Thyroid gland (tissue), 4 donors: ENCODE measurements around the gene NUP50.

ENCODE experiments used
- POLR2A ChIP-seq, 2 donors: fragments of 450-650 bp; IDR thresholded peaks; one replicate each; pipeline ENCODE4 v1.6.1; 2017; ENCODE audit warnings: antibody characterized with exemption in 2 of 2, mild to moderate bottlenecking in 2 of 2, moderate library complexity in 1 of 2
- TF ChIP-seq, protein P1 (sequence below), 6 experiments: fragments of 200-600 bp in 3 of 6; fragments of 450-650 bp in 3 of 6; sonication (generic) in 3 of 6; IDR thresholded peaks; one replicate each; pipeline ENCODE4 v1.5.1; 2016 to 2019; ENCODE audit warnings: antibody characterized with exemption in 6 of 6, mild to moderate bottlenecking in 2 of 6, inconsistent platforms in 1 of 6, moderate library complexity in 1 of 6

DNA sequence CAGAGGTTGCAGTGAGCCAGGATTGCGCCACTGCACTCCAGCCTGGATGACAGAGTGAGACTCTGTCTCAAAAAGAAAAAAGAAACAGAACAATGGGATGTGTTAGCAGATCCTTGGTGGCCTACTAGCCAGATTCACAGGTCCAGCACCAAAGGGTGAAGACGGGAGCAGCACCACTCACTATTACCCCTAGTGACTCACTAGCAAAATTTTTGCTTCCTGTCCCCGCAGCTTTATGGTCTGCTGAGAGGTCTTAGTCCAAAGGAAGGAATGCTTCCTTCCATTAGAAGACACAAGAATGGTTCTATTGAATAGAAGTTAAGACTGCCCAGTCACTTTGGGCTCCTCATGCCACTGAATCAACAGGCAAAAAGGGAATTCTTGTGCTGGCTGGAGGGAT lies 35.9 kb upstream of the NUP50 start:
- TF ChIP-seq, protein P1, sequence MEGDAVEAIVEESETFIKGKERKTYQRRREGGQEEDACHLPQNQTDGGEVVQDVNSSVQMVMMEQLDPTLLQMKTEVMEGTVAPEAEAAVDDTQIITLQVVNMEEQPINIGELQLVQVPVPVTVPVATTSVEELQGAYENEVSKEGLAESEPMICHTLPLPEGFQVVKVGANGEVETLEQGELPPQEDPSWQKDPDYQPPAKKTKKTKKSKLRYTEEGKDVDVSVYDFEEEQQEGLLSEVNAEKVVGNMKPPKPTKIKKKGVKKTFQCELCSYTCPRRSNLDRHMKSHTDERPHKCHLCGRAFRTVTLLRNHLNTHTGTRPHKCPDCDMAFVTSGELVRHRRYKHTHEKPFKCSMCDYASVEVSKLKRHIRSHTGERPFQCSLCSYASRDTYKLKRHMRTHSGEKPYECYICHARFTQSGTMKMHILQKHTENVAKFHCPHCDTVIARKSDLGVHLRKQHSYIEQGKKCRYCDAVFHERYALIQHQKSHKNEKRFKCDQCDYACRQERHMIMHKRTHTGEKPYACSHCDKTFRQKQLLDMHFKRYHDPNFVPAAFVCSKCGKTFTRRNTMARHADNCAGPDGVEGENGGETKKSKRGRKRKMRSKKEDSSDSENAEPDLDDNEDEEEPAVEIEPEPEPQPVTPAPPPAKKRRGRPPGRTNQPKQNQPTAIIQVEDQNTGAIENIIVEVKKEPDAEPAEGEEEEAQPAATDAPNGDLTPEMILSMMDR (IDR thresholded peaks at IDR 0.05): no peak
- TF ChIP-seq POLR2A (IDR thresholded peaks at IDR 0.05): no peak
